Esophagus (tissue), 2 donors: Measurements from ENCODE around the gene SOX6. TPM values are rescaled to one million over a fixed set of nuclear protein-coding genes. Genes with fewer than 3 reads are reported as not detected.

ENCODE experiments used
- H3K27ac ChIP-seq, 2 donors: one replicate each; pipeline ENCODE4 v1.5.1; 2013; ENCODE audit warnings: low read depth in 2 of 2, mild to moderate bottlenecking in 2 of 2, inconsistent platforms in 1 of 2, low read length in 1 of 2, moderate library complexity in 1 of 2
- H3K27me3 ChIP-seq, 2 donors: one replicate each; pipeline ENCODE4 v1.6.1; 2013; ENCODE audit warnings: low read length in 2 of 2, control low read depth in 1 of 2, mild to moderate bottlenecking in 1 of 2; ENCODE audit not compliant: insufficient read depth in 2 of 2, control insufficient read depth in 1 of 2
- H3K36me3 ChIP-seq, 2 donors: one replicate each; pipeline ENCODE4 v1.6.1; 2013; ENCODE audit warnings: low read length in 1 of 2; ENCODE audit not compliant: control insufficient read depth in 2 of 2, insufficient read depth in 2 of 2
- H3K4me1 ChIP-seq, 2 donors: one replicate each; pipeline ENCODE4 v1.6.1; 2013; ENCODE audit warnings: low read length in 1 of 2; ENCODE audit not compliant: control insufficient read depth in 2 of 2, insufficient read depth in 2 of 2
- H3K4me3 ChIP-seq, 2 donors: one replicate each; pipeline ENCODE4 v1.5.1; 2013; ENCODE audit warnings: low read length in 2 of 2, mild to moderate bottlenecking in 2 of 2, low read depth in 1 of 2, moderate library complexity in 1 of 2
- H3K9me3 ChIP-seq, 2 donors: one replicate each; pipeline ENCODE4 v1.6.1; 2013; ENCODE audit warnings: mild to moderate bottlenecking in 2 of 2, low read depth in 1 of 2, low read length in 1 of 2, moderate library complexity in 1 of 2; ENCODE audit not compliant: control insufficient read depth in 2 of 2, insufficient read depth in 1 of 2
- WGBS, 2 donors: extraction: QIAGEN DNeasy Blood & Tissue Kit; methylation state at CpG; one replicate each; pipeline ENCODE4 v1.1.7; 2013; 5-methylcytosine and 5-hydroxymethylcytosine counted together
- polyA plus RNA-seq, 2 donors: library from polyadenylated mRNA; stranded (reverse); fragments of 200-250 nt; gene quantifications; one replicate each; pipeline ENCODE4 v1.2.3, GENCODE V29; 2013
- donor health status: healthy with polysubstance abuse.
- donor health status: Bipolar disorder and iron deficiency.

The SOX6 gene
- polyA plus RNA-seq, 2 donors: 1.2 to 2.4 TPM

DNA sequence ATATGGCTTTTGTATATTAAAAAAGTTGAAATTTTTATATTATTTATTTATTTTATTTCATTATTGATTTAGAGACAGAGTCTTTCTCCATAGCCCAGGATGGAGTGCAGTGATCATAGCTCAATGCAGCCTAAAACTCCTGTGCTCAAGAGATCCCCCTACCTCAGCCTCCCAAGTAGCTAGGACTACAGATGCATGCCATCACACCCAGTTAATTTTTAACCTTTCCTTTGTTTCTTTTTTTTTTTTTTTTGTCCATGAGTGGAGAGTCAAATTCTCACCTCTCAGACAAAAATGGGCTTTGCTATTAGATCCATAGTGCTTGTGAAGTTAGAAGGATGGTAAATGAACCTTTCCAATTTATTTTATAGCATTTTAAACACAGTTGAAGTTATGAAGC lies 182.5 kb downstream of the SOX6 start:
- Histone ChIP-seq H3K27me3 (no peaks in the 10 kb centered on the region), H3K9me3 (no peaks in the 10 kb centered on the region), H3K27ac (no peak overlapping the region), H3K4me1 (no peaks in the 10 kb centered on the region), H3K4me3 (no peak overlapping the region), H3K36me3 (no peaks in the 10 kb centered on the region)

GRCh38 chr11:16171882-16172281 lies 184.5 kb downstream of the SOX6 start:
- H3K27ac ChIP-seq: no peak overlapping the region
- H3K9me3 ChIP-seq: no peaks in the 10 kb centered on the region
- H3K36me3 ChIP-seq: no peaks in the 10 kb centered on the region
- no peaks in the 10 kb centered on the region for H3K4me1 ChIP-seq
- no peak overlapping the region for H3K4me3 ChIP-seq
- H3K27me3 ChIP-seq: no peaks in the 10 kb centered on the region
- 93 to 96% methylated on average over 2 of the region's 2 CpGs for WGBS, 2 donors

DNA sequence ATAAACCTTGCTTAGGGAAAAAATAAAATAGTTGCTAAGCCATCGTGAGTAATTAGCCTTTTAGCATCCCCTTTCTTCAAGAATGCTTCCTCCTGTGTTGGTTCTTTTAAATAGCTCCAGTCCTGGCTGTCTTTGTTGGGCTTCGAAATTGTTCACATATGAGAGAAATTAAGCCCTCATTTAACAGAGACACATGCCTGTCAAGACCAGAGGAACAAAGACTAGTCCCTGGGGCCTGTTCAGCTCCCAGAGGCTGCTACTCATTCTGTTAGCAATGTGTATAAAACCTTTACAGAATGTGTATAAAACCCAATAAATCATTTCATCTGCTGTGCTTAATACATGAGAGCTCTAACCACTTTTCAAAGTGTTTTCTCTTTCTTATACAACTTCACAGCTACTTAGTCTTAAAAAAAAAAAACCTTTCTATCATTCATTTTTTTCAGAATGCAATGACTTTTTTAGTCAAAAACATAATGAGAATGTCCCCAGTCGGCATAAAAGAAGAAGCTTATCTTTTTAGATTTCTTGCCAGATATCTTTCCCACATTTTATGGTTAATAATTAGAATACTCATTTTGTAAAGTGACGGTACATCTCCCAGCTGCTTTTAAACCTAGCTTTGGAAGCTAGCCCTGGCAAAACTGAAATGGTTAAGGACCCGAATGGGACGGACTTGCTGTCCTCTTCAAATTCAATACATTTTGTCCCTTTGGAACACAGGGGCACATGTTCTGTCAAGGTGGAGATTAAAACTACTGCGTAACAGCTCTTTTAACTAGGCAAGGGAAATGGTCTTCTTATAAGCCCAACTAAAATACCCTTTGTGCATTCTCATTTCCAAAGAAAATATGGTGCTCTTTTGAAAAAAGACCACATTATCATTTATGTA lies 186.1 kb downstream of the SOX6 start:
- Histone ChIP-seq H3K27me3 (no peaks in the 10 kb centered on the region), H3K4me1 (no peaks in the 10 kb centered on the region), H3K4me3 (no peak overlapping the region), H3K36me3 (no peaks in the 10 kb centered on the region), H3K9me3 (no peaks in the 10 kb centered on the region), H3K27ac (no peak overlapping the region)
- 76% methylated on average over 7 of the region's 7 CpGs for WGBS, 2 donors

DNA sequence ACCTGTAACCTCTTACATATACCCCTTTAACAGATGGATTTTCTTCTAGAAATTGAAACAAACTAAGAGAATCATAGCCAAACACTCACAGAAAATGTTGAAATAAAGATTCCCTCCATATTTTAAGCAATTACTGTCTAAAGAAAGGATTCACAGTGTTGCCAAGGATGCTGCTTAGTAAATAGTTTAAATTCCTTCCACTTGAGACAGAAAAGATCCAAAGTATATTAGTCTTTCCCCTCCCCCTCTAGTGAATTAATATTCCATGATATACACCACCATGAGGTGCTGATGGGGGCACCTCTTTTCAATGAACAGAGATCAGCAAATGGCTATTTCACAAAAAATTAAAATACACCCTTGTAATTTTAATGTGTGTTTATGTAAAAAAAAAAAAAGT lies 186.8 kb downstream of the SOX6 start:
- Histone ChIP-seq H3K36me3 (no peaks in the 10 kb centered on the region), H3K4me3 (no peak overlapping the region), H3K27me3 (no peaks in the 10 kb centered on the region), H3K27ac (no peak overlapping the region), H3K9me3 (no peaks in the 10 kb centered on the region), H3K4me1 (no peaks in the 10 kb centered on the region)

DNA sequence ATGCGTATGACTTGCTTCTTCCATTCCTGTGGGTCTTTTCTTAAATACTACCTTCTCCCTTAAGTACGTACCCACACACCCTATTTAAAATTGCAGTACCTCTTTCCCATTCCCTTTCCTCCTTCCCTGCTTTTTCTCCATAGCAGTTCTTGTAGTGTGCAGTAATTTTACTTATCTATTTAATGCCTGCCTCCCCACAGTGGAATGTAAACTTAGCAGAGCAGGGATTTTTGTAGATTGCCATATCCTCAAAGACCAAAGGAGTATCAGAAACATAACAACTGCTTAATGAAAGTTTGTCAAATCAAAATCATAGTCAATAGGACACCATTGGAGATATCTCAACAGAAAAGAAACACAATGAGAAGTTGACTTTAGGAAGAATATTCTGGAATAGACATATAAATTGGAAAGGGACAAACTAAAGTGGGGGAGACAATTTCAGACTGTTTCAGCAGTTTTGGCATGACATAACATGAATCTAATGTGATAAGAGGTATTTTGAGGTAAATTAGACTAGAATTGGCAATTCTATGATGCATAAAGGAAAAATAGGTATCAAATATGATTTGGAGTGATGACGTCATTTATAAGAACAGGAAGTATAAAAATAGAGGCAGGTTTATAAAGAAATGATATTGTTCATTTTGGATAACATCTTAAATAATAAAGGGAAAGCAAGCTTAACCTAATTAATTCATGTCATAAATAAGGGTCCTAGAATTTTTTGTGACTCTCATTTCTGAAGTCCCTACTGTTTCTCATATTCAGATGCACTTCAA lies 188.4 kb downstream of the SOX6 start:
- H3K27me3 ChIP-seq: no peaks in the 10 kb centered on the region
- no peaks in the 10 kb centered on the region for H3K4me1 ChIP-seq
- no peak overlapping the region for H3K27ac ChIP-seq
- no peak overlapping the region for H3K4me3 ChIP-seq
- 88 to 93% methylated on average over 3 of the region's 3 CpGs for WGBS, 2 donors
- H3K9me3 ChIP-seq: no peaks in the 10 kb centered on the region
- H3K36me3 ChIP-seq: no peaks in the 10 kb centered on the region

GRCh38 chr11:16166571-16166970 lies 189.8 kb downstream of the SOX6 start:
- no peaks in the 10 kb centered on the region for H3K36me3 ChIP-seq
- H3K9me3 ChIP-seq: no peaks in the 10 kb centered on the region
- H3K27ac ChIP-seq: no peak overlapping the region
- H3K4me3 ChIP-seq: no peak overlapping the region
- no peaks in the 10 kb centered on the region for H3K27me3 ChIP-seq
- H3K4me1 ChIP-seq: no peaks in the 10 kb centered on the region
- WGBS, 2 donors: 77 to 80% methylated on average over 1 of the region's 1 CpG

DNA sequence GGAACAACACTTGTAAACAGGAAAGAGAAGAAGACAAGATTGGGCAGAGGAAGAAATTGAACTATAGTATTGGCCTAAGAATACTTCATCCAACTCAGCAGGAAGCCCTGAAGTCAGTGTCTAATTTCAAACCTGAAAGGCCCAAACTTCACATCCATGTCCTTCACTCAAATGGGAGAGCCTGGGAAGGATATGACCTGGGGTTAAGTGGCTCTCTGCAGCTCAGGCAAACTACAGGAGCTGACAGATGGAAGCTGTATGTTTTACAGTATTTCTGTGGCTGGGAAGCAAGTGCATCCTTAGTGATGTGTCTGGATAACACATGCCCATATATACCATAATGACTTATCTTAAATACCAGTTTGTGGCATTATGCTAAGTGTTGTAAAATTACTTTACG lies 196.2 kb downstream of the SOX6 start:
- H3K4me1 ChIP-seq: no peaks in the 10 kb centered on the region
- 97 to 98% methylated on average over 1 of the region's 1 CpG for WGBS, 2 donors

DNA sequence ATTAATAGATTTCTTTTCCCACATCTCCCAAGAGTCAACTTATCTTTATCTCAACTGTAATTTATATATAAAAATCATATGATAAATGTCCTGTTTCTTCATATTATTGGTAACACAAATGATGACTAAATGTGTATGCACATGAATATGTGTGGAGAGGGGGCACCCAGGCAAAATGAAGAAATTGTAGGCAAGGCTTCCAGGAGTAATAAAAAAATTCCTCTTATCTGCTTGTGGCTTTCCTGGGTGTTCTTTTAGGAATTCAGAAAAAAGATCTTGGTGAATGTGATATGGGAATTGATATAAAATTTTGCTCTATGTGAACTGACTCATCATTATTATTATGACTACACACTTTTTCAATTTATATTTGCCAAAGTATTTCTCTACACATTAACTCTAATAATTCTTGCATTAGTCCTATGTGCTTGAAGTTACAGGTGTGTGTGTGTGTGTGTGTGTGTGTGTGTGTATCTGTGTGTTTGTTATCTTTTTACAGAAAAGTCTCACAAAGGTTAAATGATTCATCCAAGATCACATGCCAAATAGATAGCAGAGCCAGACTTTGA lies 197.8 kb downstream of the SOX6 start:
- no peak overlapping the region for H3K4me3 ChIP-seq
- H3K4me1 ChIP-seq: no peaks in the 10 kb centered on the region
- no peaks in the 10 kb centered on the region for H3K27me3 ChIP-seq
- no peaks in the 10 kb centered on the region for H3K9me3 ChIP-seq
- H3K27ac ChIP-seq: no peak overlapping the region
- no peaks in the 10 kb centered on the region for H3K36me3 ChIP-seq

More for the DNA sequence above, 196.2 kb downstream of the SOX6 start:
- Histone ChIP-seq H3K36me3 (no peaks in the 10 kb centered on the region), H3K27ac (no peak overlapping the region), H3K4me3 (no peak overlapping the region), H3K27me3 (no peaks in the 10 kb centered on the region), H3K9me3 (no peaks in the 10 kb centered on the region)

DNA sequence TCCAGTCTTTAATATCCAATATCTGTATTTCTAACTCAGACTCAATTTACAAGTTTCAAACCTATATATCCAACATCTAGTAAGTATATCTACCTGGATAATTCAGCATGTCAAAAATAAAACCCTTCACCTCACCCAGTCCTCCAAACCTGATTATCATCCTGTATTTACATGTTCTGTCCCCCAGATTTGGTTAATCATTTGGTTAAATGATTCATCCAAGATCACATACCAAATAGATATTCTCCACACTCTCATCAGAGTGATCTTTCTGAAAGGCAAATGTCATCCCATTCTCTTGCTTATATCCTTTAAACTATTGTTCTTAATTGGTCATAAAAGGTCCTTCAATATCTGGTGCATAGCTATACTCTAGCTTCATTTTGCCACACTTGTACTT lies 199.0 kb downstream of the SOX6 start:
- no peaks in the 10 kb centered on the region for H3K9me3 ChIP-seq
- H3K4me1 ChIP-seq: no peaks in the 10 kb centered on the region
- H3K27ac ChIP-seq: no peak overlapping the region
- no peaks in the 10 kb centered on the region for H3K36me3 ChIP-seq
- H3K27me3 ChIP-seq: no peaks in the 10 kb centered on the region
- no peak overlapping the region for H3K4me3 ChIP-seq
